ENCODE measurements around the gene EHD2. TPM values are rescaled to one million over a fixed set of nuclear protein-coding genes. Genes with fewer than 3 reads are reported as not detected.
A peak's percentile ranks its signal among the peaks of the same experiment; 100 is the strongest.
"Not testable (repeated sequence)": the region's sequence is repeated elsewhere in the genome, so short reads cannot be mapped to it uniquely, and the experiment has no call there.

Gene EHD2
- polyA plus RNA-seq, 4 donors: 30.6 to 40.0 (median 34.9) TPM

DNA sequence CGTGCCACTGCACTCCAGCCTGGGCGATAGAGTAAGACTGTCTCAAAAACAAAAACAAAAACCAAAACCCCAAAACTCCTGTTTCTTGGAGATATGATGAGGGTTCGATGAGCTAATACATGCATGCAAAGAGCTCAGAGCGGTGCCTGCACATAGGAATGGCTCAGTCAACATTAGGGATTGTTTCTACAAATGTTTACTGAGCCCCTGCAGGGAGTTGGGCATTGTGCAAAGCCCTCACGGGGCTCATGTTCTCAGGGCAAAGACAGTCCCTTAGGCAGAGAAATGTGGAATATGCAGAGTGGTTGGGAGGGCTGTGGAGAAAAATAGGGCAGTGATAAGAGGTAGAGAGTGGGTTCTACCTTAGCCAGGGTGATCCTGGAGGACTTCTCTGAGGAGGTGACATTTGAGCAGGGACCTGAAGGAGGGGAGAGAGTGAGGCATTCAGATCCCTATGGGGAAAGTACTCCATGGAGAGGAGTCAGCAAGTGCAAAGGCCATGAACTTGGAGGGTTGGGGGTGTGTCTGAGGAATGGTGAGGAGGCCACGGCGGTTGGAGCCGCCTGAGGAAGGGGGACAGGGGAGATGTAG, 1.5 kb upstream of the EHD2 start:
- DNase-seq (ENCODE audit: low read depth in 4 of 4, low spot score in 3 of 4): no peak

GRCh38 chr19:47714339-47714738, 1.1 kb downstream of the EHD2 start:
- no peak for DNase-seq (ENCODE audit: low read depth in 4 of 4, low spot score in 3 of 4)

DNA sequence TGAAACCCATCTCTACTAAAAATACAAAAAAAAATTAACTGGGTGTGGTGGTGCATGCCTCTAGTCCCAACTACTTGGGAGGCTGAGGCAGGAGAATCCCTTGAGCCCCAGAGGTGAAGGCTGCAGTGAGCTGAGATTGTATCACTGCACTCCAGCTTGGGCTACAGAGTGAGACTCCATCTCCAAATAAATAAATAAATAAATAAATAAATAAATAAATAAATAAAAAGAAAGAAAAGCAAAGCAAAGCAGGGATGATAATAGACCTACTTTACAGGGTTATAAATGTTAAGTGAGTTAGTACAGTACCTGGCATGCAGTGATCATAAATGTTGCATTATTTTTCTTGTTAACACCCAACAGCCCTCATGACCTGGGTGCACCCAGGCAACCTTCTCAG, 1.6 kb downstream of the EHD2 start:
- not testable (repeated sequence) for DNase-seq (ENCODE audit: low read depth in 4 of 4, low spot score in 3 of 4)

GRCh38 chr19:47716270-47716937, 3.2 kb downstream of the EHD2 start:
- DNase-seq (ENCODE audit: low read depth in 4 of 4, low spot score in 3 of 4): no peak

DNA sequence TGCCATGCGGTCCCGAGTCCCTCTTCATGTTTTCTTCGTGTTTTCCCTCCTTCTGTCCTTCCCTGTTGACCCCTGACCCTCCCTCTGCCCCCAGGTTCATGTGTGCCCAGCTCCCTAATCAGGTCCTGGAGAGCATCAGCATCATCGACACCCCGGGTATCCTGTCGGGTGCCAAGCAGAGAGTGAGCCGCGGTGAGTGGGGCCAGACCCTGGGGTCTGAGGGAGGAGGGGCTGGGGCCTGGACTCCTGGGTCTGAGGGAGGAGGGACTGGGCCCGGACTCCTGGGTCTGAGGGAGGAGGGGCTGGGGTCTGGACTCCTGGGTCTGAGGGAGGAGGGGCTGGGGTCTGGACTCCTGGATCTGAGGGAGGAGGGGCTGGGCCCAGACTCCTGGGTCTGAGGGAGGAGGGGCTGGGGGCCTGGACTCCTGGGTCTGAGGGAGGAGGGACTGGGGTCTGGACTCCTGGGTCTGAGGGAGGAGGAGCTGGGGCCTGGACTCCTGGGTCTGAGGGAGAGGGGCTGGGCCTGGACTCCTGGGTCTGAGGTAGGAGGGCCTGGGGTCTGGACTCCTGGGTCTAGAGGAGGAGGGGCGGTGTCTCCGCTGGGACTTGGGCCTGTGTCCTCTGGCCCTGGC, 5.3 kb downstream of the EHD2 start:
- not testable (repeated sequence) for DNase-seq (ENCODE audit: low read depth in 4 of 4, low spot score in 3 of 4)

DNA sequence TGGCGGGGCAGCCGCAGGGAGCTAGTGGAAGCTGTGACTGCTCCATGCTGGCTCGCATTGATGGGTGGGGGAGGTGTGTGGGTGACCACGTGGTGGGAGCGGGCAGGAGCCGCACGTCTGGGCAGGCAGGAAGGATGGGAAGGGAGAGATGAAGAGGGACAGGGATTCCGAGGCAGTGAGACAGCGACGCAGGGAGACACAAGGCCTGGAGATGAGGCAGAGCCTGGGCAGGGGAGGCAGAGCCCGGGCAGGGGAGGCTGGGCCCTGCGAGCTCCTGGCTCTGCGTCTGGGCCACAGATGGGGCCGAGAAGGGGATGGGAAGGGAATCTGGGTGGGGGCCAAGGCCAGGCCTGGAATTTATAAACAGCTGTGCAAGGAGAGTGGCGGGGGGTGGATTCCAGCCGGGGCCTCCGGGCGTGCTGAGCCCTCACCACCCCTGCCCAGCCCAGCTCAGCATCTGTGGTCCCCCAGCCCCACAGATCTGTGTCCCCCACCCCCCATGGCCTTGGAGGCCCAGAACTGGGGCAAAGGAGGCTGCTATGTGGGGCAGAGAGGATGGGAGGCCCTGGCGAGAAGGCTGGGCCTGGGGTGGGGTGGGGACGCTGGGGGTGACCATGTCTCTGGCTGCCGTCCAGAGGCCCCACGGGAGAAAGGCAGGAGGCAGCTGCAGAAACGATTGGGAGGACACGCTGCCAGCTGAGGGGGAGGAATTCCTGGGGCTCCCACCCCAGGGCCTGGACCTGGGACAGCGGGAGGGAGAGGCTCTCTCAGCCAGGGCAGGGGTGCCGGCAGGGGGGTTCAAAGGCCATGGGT, 6.0 kb downstream of the EHD2 start:
- peak in 2 of 4 donors; percentile 51 to 57 for DNase-seq (ENCODE audit: low read depth in 4 of 4, low spot score in 3 of 4)

GRCh38 chr19:47720669-47721422, 7.6 kb downstream of the EHD2 start:
- DNase-seq (ENCODE audit: low read depth in 4 of 4, low spot score in 3 of 4): no peak

GRCh38 chr19:47723581-47723940, 10.3 kb downstream of the EHD2 start:
- DNase-seq (ENCODE audit: low read depth in 4 of 4, low spot score in 3 of 4): no peak

- DNase-seq (ENCODE audit: low read depth in 4 of 4, low spot score in 3 of 4): no peak
Measured at GRCh38 chr19:47725759-47726401, 12.7 kb downstream of the EHD2 start.

GRCh38 chr19:47726467-47726866, 13.2 kb downstream of the EHD2 start:
- no peak for DNase-seq (ENCODE audit: low read depth in 4 of 4, low spot score in 3 of 4)

DNA sequence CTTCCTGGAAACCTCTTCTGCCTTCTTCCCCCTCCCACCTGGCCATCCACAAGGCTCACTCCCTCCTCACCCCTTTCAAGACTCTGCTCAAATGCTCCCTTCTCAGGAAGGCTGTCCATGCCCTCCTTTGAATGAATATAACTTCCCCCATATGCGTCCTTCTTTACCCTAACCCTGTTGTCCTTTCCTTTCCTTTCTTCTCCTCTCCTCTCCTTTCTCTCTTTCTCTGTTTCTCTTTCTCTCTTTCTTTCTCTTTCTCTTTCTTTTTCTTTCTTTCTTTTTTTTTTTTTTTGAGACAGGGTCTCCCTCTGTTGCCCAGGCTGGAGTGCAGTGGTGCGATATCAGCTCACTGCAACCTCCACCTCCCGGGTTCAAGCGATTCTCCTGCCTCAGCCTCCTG, 15.1 kb downstream of the EHD2 start:
- not testable (repeated sequence) for DNase-seq (ENCODE audit: low read depth in 4 of 4, low spot score in 3 of 4)

DNA sequence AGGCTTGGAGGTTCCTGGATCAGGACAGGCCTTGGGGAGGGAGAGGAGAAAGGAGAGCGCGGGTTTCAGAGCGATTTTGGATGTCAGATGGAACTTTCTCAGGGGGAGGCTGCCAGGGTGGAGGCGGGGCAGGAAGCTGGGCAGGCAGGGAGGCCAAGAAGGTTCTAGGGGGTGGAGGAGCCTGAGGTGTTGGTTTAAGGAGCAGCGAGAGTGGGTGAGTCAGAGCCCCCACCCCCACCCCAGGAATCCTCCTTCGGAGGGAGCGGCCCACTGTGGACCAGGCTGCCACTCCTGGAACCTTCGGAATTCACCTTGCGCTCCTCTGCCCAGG, 16.2 kb downstream of the EHD2 start:
- DNase-seq (ENCODE audit: low read depth in 4 of 4, low spot score in 3 of 4): no peak

DNA sequence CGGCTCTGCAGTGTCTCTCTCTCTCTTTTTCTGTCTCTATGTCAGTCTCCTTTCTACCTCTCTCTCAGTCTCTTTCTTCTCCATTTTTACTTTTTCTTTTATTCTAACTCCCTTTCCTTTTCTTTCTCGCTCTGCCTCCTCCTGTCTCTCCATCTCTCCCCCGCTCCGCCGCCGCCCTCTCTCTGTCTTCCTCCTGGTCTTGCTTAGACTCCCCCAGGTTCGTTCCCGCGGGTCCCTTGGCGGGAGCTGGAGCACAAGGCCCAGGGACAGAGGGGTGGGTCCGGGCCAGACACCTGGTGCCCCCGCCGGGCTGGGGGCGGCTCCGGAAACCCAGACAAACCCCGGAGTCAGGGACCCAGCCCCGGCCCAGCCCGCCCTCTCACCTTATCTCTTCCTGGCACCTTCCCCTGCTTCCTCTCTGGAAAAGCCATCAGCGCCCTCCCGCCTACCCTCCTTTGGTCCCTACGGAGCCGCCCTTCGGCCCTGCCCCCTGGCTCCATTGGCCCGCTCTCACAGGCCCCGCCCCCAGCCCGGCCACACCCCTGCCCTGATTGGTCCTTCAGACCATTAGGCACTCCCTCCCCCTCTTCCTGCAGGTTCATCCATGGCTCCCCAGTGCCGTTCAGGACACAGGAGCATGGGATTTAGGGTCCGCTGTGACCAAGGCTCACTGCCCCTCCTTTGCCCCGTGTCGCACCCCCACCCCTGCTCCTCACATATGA, 16.7 kb downstream of the EHD2 start:
- DNase-seq (ENCODE audit: low read depth in 4 of 4, low spot score in 3 of 4): no peak

GRCh38 chr19:47730521-47730889, 17.3 kb downstream of the EHD2 start:
- DNase-seq (ENCODE audit: low read depth in 4 of 4, low spot score in 3 of 4): no peak

DNA sequence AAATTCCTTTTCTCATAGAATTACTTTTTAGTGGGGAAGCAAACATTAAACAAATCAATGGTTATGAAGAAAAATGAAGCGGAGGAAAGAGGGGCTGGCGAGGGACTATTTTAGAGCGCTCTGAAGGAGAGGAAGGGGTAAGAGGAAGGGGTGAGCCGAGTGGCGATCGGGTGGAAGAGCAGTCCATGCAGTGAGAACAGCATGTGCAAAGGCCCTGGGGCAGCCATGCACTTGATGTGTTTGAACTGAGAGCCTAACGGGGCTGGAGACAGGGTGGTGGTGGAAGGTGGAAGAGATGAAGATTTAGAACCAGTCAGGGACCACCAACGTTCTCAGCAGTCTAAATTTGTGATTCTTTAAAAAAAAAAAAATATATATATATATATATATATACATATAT, 17.7 kb downstream of the EHD2 start:
- DNase-seq (ENCODE audit: low read depth in 4 of 4, low spot score in 3 of 4): no peak

DNA sequence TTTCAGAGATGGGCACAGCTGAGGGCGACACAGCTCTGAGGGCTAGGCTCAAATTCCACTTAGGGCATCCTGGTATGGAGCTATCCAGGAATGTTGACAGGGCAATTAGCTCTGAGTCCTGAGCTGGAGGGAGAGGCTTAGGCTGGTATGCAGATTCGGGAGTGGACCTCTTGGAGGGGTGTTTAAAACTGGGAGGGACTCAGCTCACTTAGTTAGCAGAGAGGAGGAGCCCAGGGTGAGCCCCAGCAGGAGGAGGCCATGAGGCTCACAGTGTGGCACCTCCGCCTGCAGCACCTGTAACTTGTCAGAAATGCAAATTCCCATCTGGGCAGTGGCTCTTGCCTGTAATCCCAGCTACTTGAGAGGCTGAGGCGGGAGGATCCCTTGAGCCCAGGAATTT, 21.9 kb downstream of the EHD2 start:
- no peak for DNase-seq (ENCODE audit: low read depth in 4 of 4, low spot score in 3 of 4)

DNA sequence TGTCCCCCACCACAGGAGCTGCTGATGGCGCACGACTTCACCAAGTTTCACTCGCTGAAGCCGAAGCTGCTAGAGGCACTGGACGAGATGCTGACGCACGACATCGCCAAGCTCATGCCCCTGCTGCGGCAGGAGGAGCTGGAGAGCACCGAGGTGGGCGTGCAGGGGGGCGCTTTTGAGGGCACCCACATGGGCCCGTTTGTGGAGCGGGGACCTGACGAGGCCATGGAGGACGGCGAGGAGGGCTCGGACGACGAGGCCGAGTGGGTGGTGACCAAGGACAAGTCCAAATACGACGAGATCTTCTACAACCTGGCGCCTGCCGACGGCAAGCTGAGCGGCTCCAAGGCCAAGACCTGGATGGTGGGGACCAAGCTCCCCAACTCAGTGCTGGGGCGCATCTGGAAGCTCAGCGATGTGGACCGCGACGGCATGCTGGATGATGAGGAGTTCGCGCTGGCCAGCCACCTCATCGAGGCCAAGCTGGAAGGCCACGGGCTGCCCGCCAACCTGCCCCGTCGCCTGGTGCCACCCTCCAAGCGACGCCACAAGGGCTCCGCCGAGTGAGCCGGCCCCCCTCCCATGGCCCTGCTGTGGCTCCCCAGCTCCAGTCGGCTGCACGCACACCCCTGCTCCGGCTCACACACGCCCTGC, 27.8 kb downstream of the EHD2 start:
- DNase-seq (ENCODE audit: low read depth in 4 of 4, low spot score in 3 of 4): no peak

- no peak for DNase-seq (ENCODE audit: low read depth in 4 of 4, low spot score in 3 of 4)
Measured at GRCh38 chr19:47741544-47742140, 28.4 kb downstream of the EHD2 start.

- DNase-seq (ENCODE audit: low read depth in 4 of 4, low spot score in 3 of 4): no peak
Measured at GRCh38 chr19:47742634-47743033, 29.4 kb downstream of the EHD2 start.

Measured in right renal pelvis (tissue), 4 donors.